Measurements from ENCODE around the gene JAK1. TPM values are rescaled to one million over a fixed set of nuclear protein-coding genes. Genes with fewer than 3 reads are reported as not detected.
A peak's percentile ranks its signal among the peaks of the same experiment; 100 is the strongest.
"Not testable (repeated sequence)": the region's sequence is repeated elsewhere in the genome, so short reads cannot be mapped to it uniquely, and the experiment has no call there.

JAK1 gene
- polyA plus RNA-seq, 2 of the 4 experiments (the other 2 are of a cell fraction) = 110 to 159 TPM

DNA sequence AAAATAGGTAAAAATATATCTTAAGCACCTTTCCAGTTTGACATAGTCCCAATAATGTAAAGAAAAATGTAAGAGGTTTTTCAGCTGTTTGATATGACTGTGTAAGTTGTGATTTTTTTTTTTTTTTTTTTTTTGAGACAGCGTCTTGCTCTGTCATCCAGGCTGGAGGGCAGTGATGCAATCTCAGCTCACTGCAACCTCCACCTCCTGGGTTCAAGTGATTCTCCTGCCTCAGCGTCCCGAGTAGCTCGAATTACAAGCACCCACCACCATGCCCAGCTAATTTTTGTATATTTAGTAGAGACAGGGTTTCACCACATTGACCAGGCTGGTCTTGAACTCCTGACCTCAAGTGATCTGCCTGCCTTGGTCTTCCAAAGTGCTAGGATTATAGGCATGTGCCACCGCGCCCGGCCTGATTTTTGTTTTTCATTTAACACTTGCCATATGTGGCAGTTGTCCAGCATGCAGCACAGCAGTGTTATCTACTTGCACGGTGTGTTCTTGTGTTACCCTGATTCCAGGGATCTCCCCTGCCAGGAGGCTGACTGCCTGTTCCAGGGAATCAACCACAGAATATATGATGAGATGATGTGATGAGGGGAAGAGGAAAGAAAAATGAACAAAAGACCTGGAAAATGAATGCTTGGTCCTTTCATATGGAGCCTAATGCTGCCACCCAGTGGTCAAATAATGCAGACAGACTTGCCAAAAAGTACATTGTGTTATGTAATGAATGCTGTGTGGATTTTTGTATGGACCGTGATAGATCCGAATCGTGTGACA is 142.5 kb downstream of the JAK1 start:
- peak; percentile 30 to 74 for DNase-seq (ENCODE audit: low read depth in 1 of 2, low spot score in 1 of 2)
- POLR2A ChIA-PET = interaction anchor here (0.7 kb wide), 1 partner anchor 77 kb away, joined by 4 read pairs; no protein-coding TSS in a partner anchor
- H3K4me2 ChIP-seq = peak overlapping the region; percentile 45; the same call in 2 of the 3 replicates
- H3K4me1 ChIP-seq = peaks cover 6% of the 10 kb centered on the region; the same call in 1 of the 3 replicates
- CTCF ChIA-PET = interaction anchor here (0.6 to 3.4 kb wide), 31 partner anchors 10 to 568 kb away, joined by 3 to 20 read pairs (median 3); partner anchors contain the start of gene RAVER2
- H3K9me3 ChIP-seq = no peaks in the 10 kb centered on the region
- H3K4me3 ChIP-seq = no peak overlapping the region
- ATAC-seq = peak; percentile 52 to 78; a peak in 5 of 6 replicates
- FAIRE-seq = no peak
- peak overlapping the region in 1 of 2 experiments; percentile 20; a peak in 1 of 6 replicates for H3K27ac ChIP-seq
- TF ChIP-seq RAD21 (conservative IDR thresholded peaks at IDR 0.05 in 1 of 2, IDR thresholded peaks at IDR 0.05 in 1 of 2) = peak; percentile 84 to 88
- no peak for TF ChIP-seq POLR2AphosphoS2 (conservative IDR thresholded peaks at IDR 0.05; ENCODE audit: low read length)
- peak in 1 of 2 experiments; percentile 30; a peak in 1 of 4 replicates for TF ChIP-seq CEBPB (IDR thresholded peaks at IDR 0.05)
- TF ChIP-seq SMC3 (IDR thresholded peaks at IDR 0.05) = peak; percentile 85
- TF ChIP-seq, protein P1, sequence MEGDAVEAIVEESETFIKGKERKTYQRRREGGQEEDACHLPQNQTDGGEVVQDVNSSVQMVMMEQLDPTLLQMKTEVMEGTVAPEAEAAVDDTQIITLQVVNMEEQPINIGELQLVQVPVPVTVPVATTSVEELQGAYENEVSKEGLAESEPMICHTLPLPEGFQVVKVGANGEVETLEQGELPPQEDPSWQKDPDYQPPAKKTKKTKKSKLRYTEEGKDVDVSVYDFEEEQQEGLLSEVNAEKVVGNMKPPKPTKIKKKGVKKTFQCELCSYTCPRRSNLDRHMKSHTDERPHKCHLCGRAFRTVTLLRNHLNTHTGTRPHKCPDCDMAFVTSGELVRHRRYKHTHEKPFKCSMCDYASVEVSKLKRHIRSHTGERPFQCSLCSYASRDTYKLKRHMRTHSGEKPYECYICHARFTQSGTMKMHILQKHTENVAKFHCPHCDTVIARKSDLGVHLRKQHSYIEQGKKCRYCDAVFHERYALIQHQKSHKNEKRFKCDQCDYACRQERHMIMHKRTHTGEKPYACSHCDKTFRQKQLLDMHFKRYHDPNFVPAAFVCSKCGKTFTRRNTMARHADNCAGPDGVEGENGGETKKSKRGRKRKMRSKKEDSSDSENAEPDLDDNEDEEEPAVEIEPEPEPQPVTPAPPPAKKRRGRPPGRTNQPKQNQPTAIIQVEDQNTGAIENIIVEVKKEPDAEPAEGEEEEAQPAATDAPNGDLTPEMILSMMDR (IDR thresholded peaks at IDR 0.05) = peak; percentile 80
- TF ChIP-seq HOXA7 (CRISPR knock-in tag; IDR thresholded peaks at IDR 0.05) = no peak
- TF ChIP-seq NPAS2 (CRISPR knock-in tag; IDR thresholded peaks at IDR 0.05; ENCODE audit: borderline replicate concordance) = no peak
- TF ChIP-seq RCOR1 (IDR thresholded peaks at IDR 0.05; ENCODE audit: low read depth, low read length) = no peak
- TF ChIP-seq, protein P2, sequence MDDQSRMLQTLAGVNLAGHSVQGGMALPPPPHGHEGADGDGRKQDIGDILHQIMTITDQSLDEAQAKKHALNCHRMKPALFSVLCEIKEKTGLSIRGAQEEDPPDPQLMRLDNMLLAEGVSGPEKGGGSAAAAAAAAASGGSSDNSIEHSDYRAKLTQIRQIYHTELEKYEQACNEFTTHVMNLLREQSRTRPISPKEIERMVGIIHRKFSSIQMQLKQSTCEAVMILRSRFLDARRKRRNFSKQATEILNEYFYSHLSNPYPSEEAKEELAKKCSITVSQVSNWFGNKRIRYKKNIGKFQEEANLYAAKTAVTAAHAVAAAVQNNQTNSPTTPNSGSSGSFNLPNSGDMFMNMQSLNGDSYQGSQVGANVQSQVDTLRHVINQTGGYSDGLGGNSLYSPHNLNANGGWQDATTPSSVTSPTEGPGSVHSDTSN (IDR thresholded peaks at IDR 0.05) = no peak
- WGBS (ENCODE audit: missing lambda C conversion rate) = 47% methylated on average over 11 of the region's 11 CpGs

DNA sequence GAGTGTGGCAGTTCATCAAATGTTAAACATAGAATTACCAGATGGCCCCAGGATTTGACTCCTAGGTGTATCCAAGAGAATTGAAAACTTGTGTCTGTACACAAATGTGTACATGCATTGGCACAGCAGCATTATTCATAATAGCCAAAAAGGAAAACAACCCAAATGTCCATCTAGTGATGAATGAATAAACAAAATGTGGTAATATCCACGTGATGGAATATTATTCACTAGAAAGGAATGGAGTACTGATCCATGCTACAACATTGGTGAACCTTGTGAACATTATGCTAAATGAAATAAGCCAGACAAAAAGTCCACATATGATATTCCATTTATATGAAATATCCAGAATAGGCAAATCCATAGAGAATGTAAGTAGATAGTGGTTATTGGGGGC is 143.7 kb downstream of the JAK1 start:
- ChIA-PET CTCF (interaction anchor here (1.2 to 3.4 kb wide), 3 partner anchors 18 to 553 kb away, joined by 3 to 20 read pairs (median 7); partner anchors contain the start of gene RAVER2), POLR2A (no interaction called here)
- no peak for FAIRE-seq
- H3K27ac ChIP-seq = no peak overlapping the region
- ATAC-seq = no peak
- no peak overlapping the region for H3K4me3 ChIP-seq
- WGBS (ENCODE audit: missing lambda C conversion rate) = 24% methylated on average over 1 of the region's 1 CpG
- DNase-seq (ENCODE audit: low read depth in 1 of 2, low spot score in 1 of 2) = no peak
- H3K9me3 ChIP-seq = no peaks in the 10 kb centered on the region
- H3K4me1 ChIP-seq = peaks cover 6% of the 10 kb centered on the region; the same call in 1 of the 3 replicates
- no peak for TF ChIP-seq SMC3 (IDR thresholded peaks at IDR 0.05)
- no peak for TF ChIP-seq CBX2 (IDR thresholded peaks at IDR 0.05; ENCODE audit: borderline replicate concordance, low read depth)
- TF ChIP-seq, protein P2 (IDR thresholded peaks at IDR 0.05) = no peak
- TF ChIP-seq, protein P3, sequence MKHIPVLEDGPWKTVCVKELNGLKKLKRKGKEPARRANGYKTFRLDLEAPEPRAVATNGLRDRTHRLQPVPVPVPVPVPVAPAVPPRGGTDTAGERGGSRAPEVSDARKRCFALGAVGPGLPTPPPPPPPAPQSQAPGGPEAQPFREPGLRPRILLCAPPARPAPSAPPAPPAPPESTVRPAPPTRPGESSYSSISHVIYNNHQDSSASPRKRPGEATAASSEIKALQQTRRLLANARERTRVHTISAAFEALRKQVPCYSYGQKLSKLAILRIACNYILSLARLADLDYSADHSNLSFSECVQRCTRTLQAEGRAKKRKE (CRISPR knock-in tag; IDR thresholded peaks at IDR 0.05; ENCODE audit: low read depth) = no peak
- TF ChIP-seq HDAC2 (IDR thresholded peaks at IDR 0.05) = no peak
- no peak for TF ChIP-seq POLR2AphosphoS2 (conservative IDR thresholded peaks at IDR 0.05; ENCODE audit: low read length)
- no peak for TF ChIP-seq RNF2 (IDR thresholded peaks at IDR 0.05; ENCODE audit: borderline replicate concordance, low read depth)
- no peak for TF ChIP-seq NPAS2 (CRISPR knock-in tag; IDR thresholded peaks at IDR 0.05; ENCODE audit: borderline replicate concordance)
- TF ChIP-seq HOXA7 (CRISPR knock-in tag; IDR thresholded peaks at IDR 0.05) = no peak
- no peak for TF ChIP-seq CEBPB (IDR thresholded peaks at IDR 0.05)
- no peak for TF ChIP-seq FOXS1 (CRISPR knock-in tag; IDR thresholded peaks at IDR 0.05)
- TF ChIP-seq ZC3H11A (IDR thresholded peaks at IDR 0.05) = no peak
- no peak for TF ChIP-seq POLR2A (IDR thresholded peaks at IDR 0.05; ENCODE audit: low read length)
- no peak for TF ChIP-seq RFX5 (IDR thresholded peaks at IDR 0.05)
- no peak overlapping the region for H3K4me2 ChIP-seq

DNA sequence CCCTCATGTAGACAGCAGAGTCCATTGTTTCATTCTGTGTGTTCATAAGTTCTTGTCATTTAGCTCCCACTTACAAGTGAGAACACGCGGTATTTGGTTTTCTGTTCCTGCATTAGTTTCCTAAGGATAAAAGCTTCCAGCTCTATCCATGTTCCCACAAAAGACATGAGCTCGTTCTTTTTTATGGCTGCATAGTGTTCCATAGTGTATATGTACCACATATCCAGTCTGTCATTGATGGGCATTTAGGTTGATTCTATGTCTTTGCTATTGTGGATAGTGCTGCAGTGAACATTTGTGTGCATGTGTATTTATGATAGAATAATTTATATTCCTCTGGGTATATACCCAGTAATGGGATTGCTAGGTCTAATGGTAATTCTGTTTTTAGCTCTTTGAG is 145.8 kb downstream of the JAK1 start:
- H3K4me1 ChIP-seq; H3K9me3 ChIP-seq; H3K4me2 ChIP-seq; CTCF ChIA-PET; DNase-seq (ENCODE audit: low read depth in 1 of 2, low spot score in 1 of 2); H3K27ac ChIP-seq; ATAC-seq; POLR2A ChIA-PET; FAIRE-seq; H3K4me3 ChIP-seq: not testable (repeated sequence)
- WGBS (ENCODE audit: missing lambda C conversion rate) = 95% methylated on average over 3 of the region's 3 CpGs

DNA sequence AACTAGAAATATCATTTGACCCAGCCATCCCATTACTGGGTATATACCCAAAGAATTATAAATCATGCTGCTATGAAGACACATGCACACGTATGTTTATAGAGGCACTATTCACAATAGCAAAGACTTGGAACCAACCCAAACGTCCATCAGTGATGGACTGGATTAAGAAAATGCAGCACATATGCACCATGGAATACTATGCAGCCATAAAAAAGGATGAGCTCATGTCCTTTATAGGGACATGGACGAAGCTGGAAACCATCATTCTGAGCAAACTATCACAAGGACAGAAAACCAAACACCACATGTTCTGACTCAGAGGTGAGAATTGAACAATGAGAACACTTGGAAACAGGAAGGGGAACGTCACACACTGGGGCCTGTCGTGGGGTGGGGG is 149.0 kb downstream of the JAK1 start:
- H3K4me2 ChIP-seq, POLR2A ChIA-PET: not testable (repeated sequence)
- 81% methylated on average over 4 of the region's 5 CpGs for WGBS (ENCODE audit: missing lambda C conversion rate)

More for the DNA sequence above, 149.0 kb downstream of the JAK1 start:
- DNase-seq (ENCODE audit: low read depth in 1 of 2, low spot score in 1 of 2); H3K9me3 ChIP-seq; FAIRE-seq; H3K4me3 ChIP-seq; H3K27ac ChIP-seq; ATAC-seq; H3K4me1 ChIP-seq; CTCF ChIA-PET: not testable (repeated sequence)
